Liver (tissue), 9 donors: ENCODE results near the gene ITGAE. TPM values are rescaled to one million over a fixed set of nuclear protein-coding genes. Genes with fewer than 3 reads are reported as not detected.

Source experiments
- DNase-seq: peaks from one replicate; pipeline ENCODE4 v3.0.0-alpha.2; 2017; ENCODE audit warnings: low spot score
- H3K27ac ChIP-seq, 2 donors: one replicate each; pipeline ENCODE4 v1.7.0; 2013; ENCODE audit warnings: inconsistent platforms in 2 of 2, low read length in 2 of 2, control low read depth in 1 of 2, low read depth in 1 of 2, mild to moderate bottlenecking in 1 of 2
- H3K27me3 ChIP-seq, 4 donors: one replicate each; pipeline versions ENCODE4 v1.6.1 to v1.7.0; 2013; ENCODE audit warnings: low read length in 3 of 4, inconsistent platforms in 1 of 4, mild to moderate bottlenecking in 1 of 4, moderate library complexity in 1 of 4; ENCODE audit not compliant: control insufficient read depth in 4 of 4, insufficient read depth in 4 of 4
- H3K36me3 ChIP-seq, 4 donors: one replicate each; pipeline versions ENCODE4 v1.6.1 to v1.7.0; 2013; ENCODE audit warnings: low read length in 3 of 4, mild to moderate bottlenecking in 3 of 4, low read depth in 1 of 4, moderate library complexity in 1 of 4; ENCODE audit not compliant: control insufficient read depth in 4 of 4, insufficient read depth in 3 of 4
- H3K4me1 ChIP-seq, 4 donors: one replicate each; pipeline versions ENCODE4 v1.6.1 to v1.7.0; 2013; ENCODE audit warnings: low read length in 3 of 4, mild to moderate bottlenecking in 3 of 4, moderate library complexity in 1 of 4; ENCODE audit not compliant: control insufficient read depth in 4 of 4, insufficient read depth in 4 of 4
- H3K4me3 ChIP-seq, 3 donors: one replicate each; pipeline versions ENCODE4 v1.6.1 to v1.7.0; 2013; ENCODE audit warnings: low read length in 3 of 3, control low read depth in 1 of 3, low read depth in 1 of 3, mild to moderate bottlenecking in 1 of 3
- H3K9ac ChIP-seq, 2 donors: one replicate each; pipeline ENCODE4 v1.7.0; 2013; ENCODE audit warnings: low read length in 2 of 2, mild to moderate bottlenecking in 2 of 2, moderate library complexity in 2 of 2, control low read depth in 1 of 2, low read depth in 1 of 2
- H3K9me3 ChIP-seq, 4 donors: one replicate each; pipeline versions ENCODE4 v1.6.1 to v1.7.0; 2013; ENCODE audit warnings: low read length in 3 of 4; ENCODE audit not compliant: control insufficient read depth in 4 of 4
- ATF3 ChIP-seq: IDR thresholded peaks from 2 replicates; pipeline ENCODE4 v1.6.1; 2016; ENCODE audit warnings: antibody characterized with exemption
- EGR1 ChIP-seq, 2 donors: IDR thresholded peaks; 2 replicates each; pipeline ENCODE4 v1.6.1; 2016 to 2018; ENCODE audit warnings: antibody characterized with exemption in 2 of 2, low read depth in 2 of 2
- FOXA1 ChIP-seq: IDR thresholded peaks from 2 replicates; pipeline ENCODE4 v1.6.1; 2016; ENCODE audit warnings: antibody characterized with exemption
- FOXA2 ChIP-seq: IDR thresholded peaks from 2 replicates; pipeline ENCODE4 v1.6.1; 2016; ENCODE audit warnings: antibody characterized with exemption
- GABPA ChIP-seq, 2 donors: IDR thresholded peaks in 1 of 2; conservative IDR thresholded peaks in 1 of 2; 2 replicates each; pipeline ENCODE4 v1.6.1; 2016; ENCODE audit warnings: antibody characterized with exemption in 2 of 2, mild to moderate bottlenecking in 1 of 2, moderate library complexity in 1 of 2
- MAX ChIP-seq: IDR thresholded peaks from 2 replicates; pipeline ENCODE4 v1.6.1; 2016; ENCODE audit warnings: antibody characterized with exemption
- NR2F2 ChIP-seq: IDR thresholded peaks from 2 replicates; pipeline ENCODE4 v1.6.1; 2016; ENCODE audit warnings: antibody characterized with exemption
- RAD21 ChIP-seq, 2 donors: IDR thresholded peaks; 2 replicates each; pipeline ENCODE4 v1.6.1; 2016; ENCODE audit warnings: antibody characterized with exemption in 2 of 2, mild to moderate bottlenecking in 2 of 2
- REST ChIP-seq: IDR thresholded peaks from 2 replicates; pipeline ENCODE4 v1.6.1; 2016; ENCODE audit warnings: antibody characterized with exemption, mild to moderate bottlenecking
- RXRA ChIP-seq, 2 donors: IDR thresholded peaks; 2 replicates each; pipeline ENCODE4 v1.6.1; 2017 to 2018; ENCODE audit warnings: antibody characterized with exemption in 2 of 2, mild to moderate bottlenecking in 1 of 2
- SP1 ChIP-seq: IDR thresholded peaks from 2 replicates; pipeline ENCODE4 v1.6.1; 2018; ENCODE audit warnings: antibody characterized with exemption, mild to moderate bottlenecking
- TAF1 ChIP-seq: conservative IDR thresholded peaks from 2 replicates; pipeline ENCODE4 v1.6.1; 2016; ENCODE audit warnings: antibody characterized with exemption, mild to moderate bottlenecking
- YY1 ChIP-seq: IDR thresholded peaks from 2 replicates; pipeline ENCODE4 v1.6.1; 2016; ENCODE audit warnings: antibody characterized with exemption, mild to moderate bottlenecking
- WGBS: extraction: QIAGEN DNeasy Blood & Tissue Kit; methylation state at CpG from one replicate; pipeline ENCODE4 v1.1.7; 2013; 5-methylcytosine and 5-hydroxymethylcytosine counted together
- polyA plus RNA-seq, 2 donors: library from polyadenylated mRNA; stranded (reverse) in 1 of 2; unstranded in 1 of 2; fragments of 200-250 nt in 1 of 2; fragments of >200 nt in 1 of 2; fragmentation: Nextera tagmentation in 1 of 2; extraction: Ambion mirVana in 1 of 2; gene quantifications; one replicate each; pipeline versions ENCODE4 v1.2.1 to v1.2.3, GENCODE V29; 2013 to 2015
- total RNA-seq, 2 donors: library from RNA; depleted of rRNA; stranded (reverse); fragments of >200 nt; gene quantifications; one replicate each; pipeline ENCODE4 v1.2.3, GENCODE V29; 2014
- donor health status: healthy.
- donor health status: healthy.
- donor health status: healthy.
- donor health status: healthy.
- donor health status: healthy.

The ITGAE gene
- total and polyA plus RNA-seq, 4 donors: 6.5 to 17.7 (median 12.1) TPM

GRCh38 chr17:3681057-3681456, 119.9 kb downstream of the ITGAE start:
- WGBS: 81% methylated on average over 12 of the region's 12 CpGs
- H3K4me1 ChIP-seq: no peaks in the 10 kb centered on the region

GRCh38 chr17:3679531-3680126, 121.4 kb downstream of the ITGAE start:
- Histone ChIP-seq H3K9me3 (no peaks in the 10 kb centered on the region), H3K27me3 (no peaks in the 10 kb centered on the region), H3K4me3 (no peak overlapping the region), H3K36me3 (no peaks in the 10 kb centered on the region), H3K27ac (no peak overlapping the region), H3K9ac (no peak overlapping the region), H3K4me1 (no peaks in the 10 kb centered on the region)
- WGBS: 69% methylated on average over 20 of the region's 20 CpGs
- no peak for TF ChIP-seq EGR1 (IDR thresholded peaks at IDR 0.05; ENCODE audit: low read depth in 2 of 2)
- no peak for TF ChIP-seq FOXA2
- no peak for TF ChIP-seq YY1
- no peak for TF ChIP-seq SP1
- TF ChIP-seq FOXA1: no peak
- DNase-seq: no peak

More at GRCh38 chr17:3681057-3681456, 119.9 kb downstream of the ITGAE start:
- Histone ChIP-seq H3K9ac (no peak overlapping the region), H3K9me3 (no peaks in the 10 kb centered on the region), H3K4me3 (no peak overlapping the region), H3K27ac (no peak overlapping the region), H3K36me3 (no peaks in the 10 kb centered on the region), H3K27me3 (no peaks in the 10 kb centered on the region)
- TF ChIP-seq NR2F2 (no peak), MAX (no peak), FOXA2 (no peak), RAD21 (IDR thresholded peaks at IDR 0.05) (no peak), YY1 (no peak), RXRA (IDR thresholded peaks at IDR 0.05) (no peak), GABPA (IDR thresholded peaks at IDR 0.05 in 1 of 2, conservative IDR thresholded peaks at IDR 0.05 in 1 of 2) (no peak), TAF1 (no peak)
- DNase-seq: no peak

- DNase-seq: no peak
- Histone ChIP-seq H3K27ac (no peak overlapping the region), H3K4me3 (no peak overlapping the region), H3K9ac (no peak overlapping the region), H3K36me3 (no peaks in the 10 kb centered on the region), H3K9me3 (no peaks in the 10 kb centered on the region), H3K27me3 (no peaks in the 10 kb centered on the region), H3K4me1 (no peaks in the 10 kb centered on the region)
- WGBS: 90% methylated on average over 27 of the region's 27 CpGs
- TF ChIP-seq FOXA1 (no peak), REST (no peak), RAD21 (IDR thresholded peaks at IDR 0.05) (no peak), FOXA2 (no peak), RXRA (IDR thresholded peaks at IDR 0.05) (no peak), YY1 (no peak), MAX (no peak), ATF3 (no peak)
Measured at GRCh38 chr17:3678821-3679530, 122.0 kb downstream of the ITGAE start.
